ENCODE measurements around the gene TMEM236.

Gene TMEM236

DNA sequence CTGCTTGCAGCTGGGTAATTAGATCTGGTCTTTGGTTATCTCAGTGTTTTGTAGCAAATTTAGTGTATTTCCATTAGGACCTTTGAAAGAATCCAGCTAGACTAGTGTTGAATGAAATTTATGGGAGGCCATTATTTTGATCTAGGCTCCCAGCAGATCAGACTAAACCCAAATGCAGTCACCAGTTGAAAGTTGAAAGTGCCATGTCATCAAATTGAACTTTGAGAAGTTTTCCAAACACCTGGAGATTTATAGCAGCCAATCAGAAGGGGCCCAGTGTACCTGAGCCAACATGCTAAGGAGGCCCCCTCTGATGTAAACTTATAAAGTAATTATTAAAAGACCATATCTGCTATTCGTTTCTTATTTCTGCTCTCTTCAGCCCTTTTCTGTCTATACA lies 11.3 kb upstream of the TMEM236 start:
- no peak for DNase-seq

DNA sequence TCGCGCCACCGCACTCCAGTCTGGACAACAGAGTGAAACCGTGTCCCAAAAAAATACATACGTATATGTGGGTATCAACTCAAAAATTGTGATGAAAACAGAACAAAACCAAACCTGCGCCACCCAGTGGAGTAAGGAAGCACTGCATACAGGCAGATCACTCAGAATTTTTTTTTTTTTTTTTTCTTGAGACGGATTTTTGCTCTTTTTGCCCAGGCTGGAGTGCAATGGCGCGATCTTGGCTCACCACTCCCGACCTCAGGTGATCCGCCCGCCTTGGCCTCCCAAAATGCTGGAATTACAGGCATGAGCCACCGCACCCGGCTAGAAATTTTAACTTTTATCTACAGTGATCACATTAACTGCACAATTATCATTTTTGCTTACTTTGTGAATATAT lies 9.1 kb upstream of the TMEM236 start:
- peak in 30 of 51 donors; percentile 3 to 52 (median 12) for DNase-seq

DNA sequence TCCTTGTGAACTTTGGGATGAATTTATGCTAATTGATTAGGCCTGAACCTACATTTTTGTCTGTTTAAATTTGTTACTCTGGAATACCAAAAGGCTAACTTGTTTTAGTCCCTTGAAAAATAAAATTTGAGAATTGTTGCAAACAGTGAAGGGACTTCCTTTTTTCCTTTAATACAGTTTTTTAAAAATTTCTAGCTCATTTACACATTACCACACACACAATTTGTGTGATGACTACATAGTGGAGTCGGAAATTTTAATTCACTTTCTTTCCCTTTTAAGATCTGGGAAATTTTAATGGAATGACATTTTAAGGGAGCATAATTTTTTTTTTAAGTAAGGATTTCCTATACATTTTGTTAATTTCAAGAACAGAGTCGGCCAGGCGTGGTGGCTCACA lies 8.6 kb upstream of the TMEM236 start:
- no peak for DNase-seq

DNA sequence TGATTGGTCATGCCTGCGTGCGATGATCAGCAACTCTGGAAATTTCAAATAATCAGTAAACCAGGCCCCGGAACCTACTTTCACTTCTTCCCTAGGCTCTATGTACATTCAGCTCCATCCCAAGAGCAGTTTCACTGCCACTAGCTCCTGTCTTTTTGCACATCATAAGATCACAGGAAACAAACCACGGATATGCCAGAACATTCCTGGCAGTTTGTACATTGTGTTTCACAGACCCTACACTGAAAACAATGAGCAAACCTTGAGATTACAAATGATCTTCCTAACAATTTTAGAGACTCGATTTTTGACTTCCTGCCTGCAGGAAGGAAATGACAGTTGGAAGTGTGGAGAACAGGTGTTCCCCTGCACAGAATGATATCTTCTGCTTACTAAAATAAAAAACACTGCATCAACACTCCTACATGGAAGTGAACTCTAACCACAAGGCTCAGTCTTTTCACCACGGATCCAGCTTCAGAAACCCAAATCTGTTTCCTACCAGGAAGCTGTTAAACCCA lies 7.6 kb upstream of the TMEM236 start:
- no peak for DNase-seq

DNA sequence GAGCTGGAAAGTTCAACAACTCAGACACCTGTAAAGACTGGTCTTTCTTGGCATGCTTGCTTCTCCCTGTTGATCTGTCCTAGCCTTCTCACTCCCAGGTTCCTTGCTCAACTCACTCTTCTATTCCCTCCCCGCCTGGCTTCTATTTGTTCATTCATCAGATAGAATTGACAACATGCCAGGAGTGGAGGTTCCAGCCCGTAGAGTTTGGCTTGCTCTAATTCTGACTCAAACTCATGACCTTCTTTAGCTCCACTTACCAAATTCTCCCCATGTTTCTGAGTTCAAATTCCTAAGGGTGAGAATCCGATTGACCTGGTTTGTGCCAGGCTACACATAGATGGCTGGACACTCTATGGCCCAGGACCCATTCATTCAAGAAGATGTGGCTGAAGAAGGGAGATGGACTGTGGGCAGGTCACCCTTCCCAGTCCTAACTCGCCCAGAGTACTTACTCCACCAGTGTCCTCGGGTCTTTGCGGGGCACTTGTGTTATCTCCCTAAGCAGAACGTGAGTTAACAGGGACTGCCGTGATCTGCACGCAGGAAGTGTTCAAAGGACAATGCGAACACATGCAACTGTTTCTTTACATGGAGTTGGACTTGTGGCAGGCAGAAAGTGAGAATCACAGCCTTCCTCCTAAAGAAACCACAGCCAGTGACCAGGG lies 4.0 kb upstream of the TMEM236 start:
- no peak for DNase-seq

DNA sequence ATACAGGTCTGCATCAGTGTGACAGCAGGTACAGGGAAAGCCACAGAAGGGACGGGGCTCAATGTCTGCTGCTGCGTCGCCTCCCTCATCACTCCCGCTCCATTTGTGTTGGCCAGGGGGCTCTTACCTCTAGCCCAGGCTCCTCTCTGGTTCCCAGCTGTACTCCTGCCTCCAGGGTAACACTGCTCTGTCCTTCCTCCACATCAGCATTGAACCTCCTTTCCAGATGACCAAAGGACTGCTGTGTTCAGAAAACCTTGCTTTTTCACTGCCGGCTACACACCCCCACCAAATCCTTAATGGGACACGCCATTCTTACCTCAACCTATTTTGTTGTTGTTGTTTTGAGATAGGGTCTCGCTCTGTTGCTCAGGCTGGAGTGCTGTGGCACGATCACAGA lies 2.1 kb upstream of the TMEM236 start:
- DNase-seq, result no peak

DNA sequence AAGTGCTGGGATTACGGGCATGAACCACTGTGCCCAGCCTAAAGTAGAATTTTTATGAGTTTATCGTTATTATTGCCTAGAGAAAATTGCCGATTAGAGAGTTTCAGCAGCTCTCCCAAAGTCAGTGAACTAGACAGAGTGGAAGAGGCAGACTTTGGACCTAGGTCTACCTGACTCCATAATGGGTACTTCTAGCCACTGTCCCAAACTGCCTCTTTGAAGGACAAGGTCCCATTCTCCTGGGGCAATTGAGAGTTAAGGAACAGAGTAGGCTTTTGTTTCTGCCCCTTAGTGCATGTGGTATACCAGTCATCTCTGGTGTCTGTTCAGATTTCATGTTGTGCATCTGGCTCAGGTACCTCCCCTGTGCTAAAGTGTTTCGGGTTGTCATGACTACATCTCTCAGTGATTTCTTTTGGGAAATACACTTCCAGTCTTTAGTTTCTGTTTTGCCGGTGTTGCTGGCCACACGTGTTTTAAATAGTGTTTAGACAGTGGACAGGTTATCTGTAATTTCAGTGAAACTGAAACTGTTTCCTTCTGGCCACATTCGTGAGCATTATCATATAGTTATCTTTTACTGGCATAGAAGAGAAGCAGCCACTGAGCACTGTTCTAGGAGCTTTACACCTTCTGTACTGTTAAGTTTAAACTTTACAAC lies 4.7 kb downstream of the TMEM236 start:
- no peak for DNase-seq

DNA sequence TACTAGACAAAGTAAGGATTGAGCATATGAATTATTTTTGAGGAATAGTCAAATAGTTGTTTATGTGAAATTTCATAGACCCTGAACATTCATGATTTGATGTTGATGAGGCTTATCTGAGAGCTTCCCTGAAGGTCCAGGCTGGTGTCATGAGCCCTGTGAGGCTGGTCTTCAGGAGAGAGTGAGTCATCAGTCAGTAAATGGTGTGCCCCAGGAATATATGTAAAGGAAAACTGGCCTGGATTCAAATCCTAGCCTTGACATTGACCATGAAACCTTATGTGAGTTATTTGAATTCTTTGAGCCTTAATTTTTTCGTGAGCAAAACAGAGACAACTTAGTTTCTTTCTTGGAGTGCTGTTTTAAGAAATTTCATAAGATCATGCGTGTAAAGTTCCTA lies 6.2 kb downstream of the TMEM236 start:
- DNase-seq, result no peak

DNA sequence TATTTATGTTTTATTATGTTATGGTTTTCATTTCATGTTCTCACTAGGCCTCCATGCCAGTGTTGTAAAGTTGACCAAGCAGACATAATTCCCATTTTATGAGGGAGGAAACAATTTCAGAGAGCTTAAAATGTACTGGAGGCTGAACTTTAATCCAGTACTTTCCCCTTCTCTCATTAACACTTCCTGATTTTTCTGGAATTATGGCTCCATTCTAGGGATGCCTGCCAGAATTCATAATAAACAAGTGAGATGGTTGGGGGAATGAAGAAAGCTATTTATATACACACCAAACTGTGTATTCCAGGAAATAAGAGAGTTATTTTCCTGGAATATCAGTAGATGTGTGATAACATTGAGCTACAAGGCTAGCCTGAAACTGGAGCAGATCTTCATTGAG lies 6.9 kb downstream of the TMEM236 start:
- DNase-seq, result no peak

DNA sequence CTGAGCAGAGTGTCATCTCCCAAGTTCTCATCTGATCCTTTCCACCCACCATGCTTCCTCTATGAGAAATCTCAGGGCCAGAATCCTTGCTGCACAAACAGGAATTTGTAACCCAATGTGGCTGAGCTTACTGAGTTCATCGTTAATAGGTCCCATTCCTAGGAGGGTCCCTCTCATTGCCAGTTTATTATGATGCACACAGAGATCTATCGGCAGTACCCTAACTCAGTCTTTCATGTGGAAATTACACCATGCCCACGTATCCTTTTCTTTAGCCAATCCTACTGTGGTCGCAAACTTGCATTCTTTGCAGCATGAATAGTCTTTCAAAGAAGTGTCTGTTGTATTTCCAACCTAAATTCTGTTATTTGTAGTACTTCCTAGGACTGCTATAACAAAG lies 12.1 kb downstream of the TMEM236 start:
- no peak for DNase-seq

DNA sequence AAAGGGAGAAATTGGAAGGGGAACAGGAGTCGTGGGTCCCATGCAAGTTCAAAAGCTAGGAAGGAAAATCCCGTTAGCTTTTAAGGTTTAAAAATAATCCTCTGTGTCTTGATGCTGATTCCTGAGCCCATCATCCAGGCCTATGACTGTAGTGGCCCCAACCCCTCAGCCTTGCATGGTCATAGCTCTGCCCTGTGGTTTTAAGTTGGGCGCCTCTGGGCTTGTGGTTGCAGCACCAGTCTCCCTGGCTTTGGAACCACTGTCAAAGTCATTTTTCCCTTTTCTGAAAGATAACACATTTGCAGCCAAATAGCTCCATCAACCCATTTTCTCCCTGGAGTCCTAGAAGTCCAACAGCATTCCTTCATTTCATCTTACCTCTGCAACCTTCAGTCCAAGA lies 13.6 kb downstream of the TMEM236 start:
- no peak for DNase-seq

DNA sequence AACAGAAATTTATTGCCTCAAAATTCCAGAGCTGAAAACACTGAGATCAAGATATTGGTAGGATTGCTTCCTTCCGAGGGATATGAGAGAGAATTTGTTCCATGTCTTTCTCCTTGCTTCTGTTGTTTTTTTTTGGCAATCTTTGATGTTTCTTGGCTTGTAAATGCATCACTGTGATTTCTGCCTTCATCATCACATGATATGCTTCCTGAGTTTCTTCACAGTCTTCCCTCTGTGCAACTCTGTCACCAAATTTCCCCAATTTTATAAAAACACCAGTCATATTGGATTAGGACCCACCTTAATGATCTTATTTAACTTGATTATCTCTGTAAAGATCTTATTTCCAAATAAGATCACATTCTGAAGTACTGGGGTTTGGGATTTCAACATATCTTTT lies 14.7 kb downstream of the TMEM236 start:
- no peak for DNase-seq

DNA sequence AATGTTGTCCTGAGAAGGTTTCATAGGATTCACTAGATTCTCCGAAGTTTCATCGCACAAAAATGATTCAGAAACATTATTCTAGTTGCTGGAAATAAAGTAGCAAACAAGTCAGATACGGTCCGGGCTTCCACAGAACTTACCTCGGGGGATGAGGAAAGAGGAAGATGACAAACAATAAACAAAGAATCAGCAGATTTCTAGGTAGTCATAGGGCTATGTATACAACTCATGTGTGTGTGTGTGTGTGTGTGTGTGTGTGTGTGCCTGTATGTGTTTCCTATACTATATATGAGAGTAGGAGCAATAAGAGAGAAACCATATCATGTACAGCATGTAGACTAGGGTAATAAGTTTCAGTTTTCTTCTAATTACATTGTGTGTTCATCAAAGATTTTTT lies 16.5 kb downstream of the TMEM236 start:
- DNase-seq, result no peak

DNA sequence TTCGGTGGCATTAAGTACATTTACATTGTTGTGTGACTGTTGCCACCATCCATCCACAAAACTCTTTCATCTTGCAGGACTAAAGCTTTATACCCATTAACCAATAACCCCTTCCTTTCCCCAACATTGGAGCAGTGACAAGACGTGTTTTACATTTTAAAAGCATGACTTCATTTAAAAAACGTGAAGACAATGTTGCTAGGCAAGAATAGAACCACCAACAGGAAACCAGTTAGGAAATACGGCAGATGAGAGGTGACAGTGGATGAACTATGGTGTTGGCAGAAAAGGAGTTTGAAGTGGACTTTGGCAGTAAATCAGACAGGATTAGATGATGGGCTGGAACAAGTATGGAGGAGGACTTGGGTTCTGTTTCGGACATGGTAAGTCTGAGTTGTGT lies 17.0 kb downstream of the TMEM236 start:
- no peak for DNase-seq

DNA sequence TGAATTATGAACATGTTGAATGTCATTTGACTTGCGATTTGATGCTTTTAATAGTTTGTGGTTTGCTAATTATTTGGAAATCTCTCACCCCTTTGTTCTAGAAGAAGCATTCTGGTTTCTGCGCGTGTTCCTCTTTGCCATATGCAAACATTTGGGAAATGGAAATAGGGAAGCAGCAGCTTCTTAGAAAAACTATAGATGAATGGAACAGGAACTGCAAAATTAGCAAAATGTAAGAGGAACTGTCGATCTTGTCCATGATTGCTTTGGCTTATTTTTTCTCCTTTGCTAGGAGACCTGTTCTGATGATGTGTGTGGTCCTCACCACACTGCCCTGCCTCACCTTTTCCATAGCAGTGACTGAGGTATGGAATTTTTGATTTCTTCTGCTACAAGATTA lies 19.0 kb downstream of the TMEM236 start:
- peak in 1 of 51 donors; percentile 2 for DNase-seq

DNA sequence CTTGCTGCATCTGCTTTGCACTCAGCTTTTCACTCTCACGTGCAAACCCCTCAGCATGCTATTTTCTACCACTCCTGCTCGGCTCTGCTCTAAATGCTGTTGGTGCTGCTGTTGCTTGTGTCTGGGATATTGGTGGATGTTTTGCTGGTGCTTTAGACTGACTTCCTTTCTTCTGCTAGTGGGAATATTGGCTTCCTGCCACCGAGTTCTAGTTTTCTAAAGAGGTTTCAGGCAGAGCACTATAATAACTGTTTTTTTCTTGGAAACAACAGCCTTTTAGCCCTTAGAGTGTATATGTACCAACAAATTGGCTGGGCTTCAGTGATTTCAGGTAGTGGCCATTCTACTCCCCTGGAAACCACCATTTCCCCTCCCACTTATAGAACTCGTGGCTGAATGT lies 27.8 kb downstream of the TMEM236 start:
- DNase-seq, result no peak

DNA sequence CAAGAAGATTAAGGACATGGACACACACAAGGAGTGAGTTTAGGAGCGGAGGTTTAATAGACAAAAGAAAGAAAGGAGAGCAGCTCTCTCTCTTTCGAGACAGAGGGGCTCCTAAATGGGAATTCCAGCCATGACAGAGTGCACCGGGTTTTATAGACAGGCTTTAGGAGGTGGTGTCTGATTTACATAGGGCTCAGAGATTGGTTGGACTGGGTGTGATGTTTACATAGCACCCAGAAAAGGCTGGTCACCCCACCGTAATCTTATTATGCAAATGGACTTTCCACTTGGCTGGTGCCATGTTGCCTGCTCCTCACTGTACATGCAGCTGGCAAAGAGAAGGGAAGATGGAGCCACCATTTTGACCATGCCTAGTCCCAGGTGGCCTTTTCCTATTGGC lies 28.7 kb downstream of the TMEM236 start:
- no peak for DNase-seq

DNA sequence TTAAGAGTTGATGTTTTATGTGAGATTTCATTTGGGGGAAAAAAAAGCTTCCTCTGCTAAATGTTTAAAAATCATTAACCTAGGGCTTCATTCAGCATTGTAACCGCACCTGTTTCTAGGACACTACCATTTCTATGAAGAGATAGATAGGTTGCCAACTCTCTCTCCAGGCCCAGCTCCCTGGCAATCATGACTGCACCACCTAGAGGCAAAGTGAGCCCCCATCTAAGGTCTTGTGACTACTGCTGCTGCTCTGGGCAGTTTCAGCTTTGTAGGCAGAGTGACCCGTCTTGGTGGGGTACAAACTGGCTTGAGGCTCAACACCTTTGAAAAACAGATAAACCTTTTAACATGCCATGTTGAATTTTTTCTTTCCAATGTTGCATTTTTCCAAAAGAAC lies 29.9 kb downstream of the TMEM236 start:
- DNase-seq, result no peak

DNA sequence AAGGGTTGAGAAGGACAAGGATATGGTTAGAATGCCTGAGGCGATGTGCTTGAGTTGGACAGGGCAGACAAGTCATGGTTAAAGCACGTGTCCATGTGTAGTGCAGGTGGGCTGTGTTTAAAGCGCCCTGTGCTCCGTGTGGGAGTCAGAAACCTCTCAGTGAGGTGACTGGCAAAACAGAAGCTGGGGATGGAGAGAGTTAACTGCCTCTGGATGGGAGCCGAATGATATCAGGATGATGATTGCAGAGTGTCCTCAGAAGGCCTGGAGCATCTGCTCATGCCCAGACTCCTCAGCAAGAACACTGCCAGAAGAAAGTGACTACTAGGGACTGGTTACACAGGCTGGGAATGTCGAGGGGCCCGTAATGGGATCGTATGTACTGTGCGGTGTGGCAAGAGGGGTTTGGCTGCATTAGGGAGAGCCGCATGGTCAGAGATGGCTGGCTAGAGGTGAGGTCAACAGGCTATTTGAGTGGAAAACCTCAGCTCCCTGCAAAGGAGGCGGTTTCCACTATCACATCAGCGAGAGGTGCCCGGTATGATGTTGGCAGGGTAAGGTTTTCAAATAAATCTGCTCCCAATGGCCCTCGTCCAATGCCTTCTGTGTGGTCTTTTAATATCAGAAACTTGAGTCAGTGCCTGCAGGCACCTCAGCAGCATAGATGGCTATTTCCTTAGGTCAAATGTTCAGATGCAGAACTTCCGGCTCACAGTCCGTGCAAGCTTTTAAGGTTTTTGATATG lies 31.1 kb downstream of the TMEM236 start:
- DNase-seq, result no peak

DNA sequence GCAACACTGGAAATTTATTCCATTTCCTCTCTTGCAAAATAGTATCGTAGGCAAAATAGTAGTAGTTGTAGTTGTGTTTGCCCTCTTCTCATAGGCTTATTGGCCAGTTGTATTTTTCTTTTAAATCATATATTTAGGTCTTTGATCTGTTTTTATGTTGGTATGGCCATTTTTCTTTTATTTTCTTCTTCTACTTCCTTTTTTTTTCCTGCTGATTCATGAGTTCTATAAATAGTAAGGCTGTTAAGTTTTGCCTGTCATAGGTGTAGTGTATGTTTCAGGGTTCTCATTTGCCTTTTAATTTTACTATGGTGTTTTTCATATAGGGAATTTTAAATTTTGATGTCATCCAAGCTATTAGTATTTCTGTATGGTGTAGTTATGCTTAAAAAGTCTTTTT lies 31.8 kb downstream of the TMEM236 start:
- no peak for DNase-seq

DNA sequence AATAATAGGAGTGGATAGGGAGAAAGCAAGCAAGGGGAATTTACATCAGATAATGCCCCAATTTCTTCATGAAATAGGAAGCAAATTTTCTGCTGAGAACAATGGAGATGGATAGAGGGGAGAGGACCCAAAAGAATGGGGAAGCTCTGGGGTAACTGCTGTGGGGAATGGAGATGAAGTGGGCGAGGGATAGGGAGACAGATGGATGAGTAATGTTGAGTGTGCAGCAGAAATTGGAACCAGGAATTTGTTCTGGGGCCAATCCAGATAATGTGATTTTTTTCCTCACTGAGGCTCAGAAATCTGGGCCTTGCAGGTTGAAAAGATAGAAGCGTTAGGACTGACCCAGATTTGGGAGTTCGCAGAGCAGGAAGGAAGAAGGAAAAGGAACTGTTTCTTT lies 32.7 kb downstream of the TMEM236 start:
- DNase-seq, result peak in 1 of 51 donors; percentile 4

DNA sequence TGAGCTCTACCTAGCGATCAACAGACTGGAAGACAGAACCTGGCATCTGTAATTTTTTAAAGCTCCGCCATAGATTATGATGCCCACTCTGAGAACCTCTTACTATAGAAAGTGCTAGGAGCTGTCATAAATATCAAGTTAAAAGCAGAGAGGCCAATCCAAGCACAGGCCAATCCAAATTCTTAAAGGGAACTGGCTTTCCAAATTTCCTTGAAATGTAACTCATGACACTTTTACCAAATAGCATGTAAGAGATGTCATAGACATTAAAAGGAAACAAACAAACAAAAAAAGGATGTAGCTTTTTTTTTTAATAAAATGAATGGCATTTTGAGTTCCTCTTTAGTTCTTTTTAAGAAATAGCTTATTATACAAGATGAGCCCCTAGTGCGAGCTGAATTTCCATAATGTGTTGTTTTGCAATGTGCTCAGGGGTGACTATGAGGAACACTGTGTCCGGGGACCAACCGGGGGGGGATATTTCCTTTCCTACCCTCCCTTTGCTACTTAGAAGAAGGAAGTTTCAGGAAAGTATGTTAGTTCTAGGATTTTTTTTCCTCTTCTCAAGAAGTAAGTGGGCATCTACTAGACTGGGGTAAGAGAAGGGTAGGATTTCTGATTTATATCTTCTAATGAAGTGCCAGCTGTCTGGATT lies 33.4 kb downstream of the TMEM236 start:
- no peak for DNase-seq

Data from hypothalamus (tissue), 51 donors.